Hepatocyte (in vitro differentiated cells): ENCODE results near the gene GLA.

ENCODE experiments used
- EZH2 ChIP-seq: fragments of 200-600 bp; sonication (generic); IDR thresholded peaks from 2 replicates; pipeline ENCODE4 v1.6.1; 2016; ENCODE audit warnings: antibody characterized with exemption, mild to moderate bottlenecking, borderline replicate concordance
- EZH2phosphoT487 ChIP-seq: fragments of 200-600 bp; sonication (generic); IDR thresholded peaks from one replicate; pipeline ENCODE4 v1.6.1; 2018; ENCODE audit warnings: antibody characterized with exemption, mild to moderate bottlenecking, low read depth, moderate library complexity; ENCODE audit not compliant: unreplicated experiment, severe bottlenecking
- TF ChIP-seq, protein P1 (sequence below): fragments of 200-600 bp; sonication (generic); IDR thresholded peaks from 2 replicates; pipeline ENCODE4 v1.5.1; 2016; ENCODE audit warnings: antibody characterized with exemption, mild to moderate bottlenecking; ENCODE audit not compliant: poor library complexity

DNA sequence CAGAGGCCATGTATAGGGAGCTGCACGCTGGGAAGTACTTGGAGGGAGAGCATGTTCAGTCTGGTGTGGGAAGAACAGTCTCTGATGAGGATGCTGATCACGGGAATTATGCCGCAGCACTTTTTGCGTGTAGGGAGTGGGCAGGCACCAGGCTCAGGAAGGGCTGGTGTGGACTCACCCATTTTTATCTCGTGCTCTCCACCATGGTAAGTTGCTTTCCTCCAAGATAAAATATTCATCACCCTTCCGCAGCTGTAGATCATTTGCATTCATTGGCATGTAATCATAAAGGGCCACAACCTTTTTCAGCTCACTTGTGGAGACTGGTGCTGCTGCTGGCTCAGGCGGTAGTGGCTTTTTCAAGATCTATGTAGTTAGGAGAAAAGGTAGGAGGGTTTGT lies 47.3 kb downstream of the GLA start:
- TF ChIP-seq EZH2 (no peak), EZH2phosphoT487 (no peak)
- TF ChIP-seq, protein P1, sequence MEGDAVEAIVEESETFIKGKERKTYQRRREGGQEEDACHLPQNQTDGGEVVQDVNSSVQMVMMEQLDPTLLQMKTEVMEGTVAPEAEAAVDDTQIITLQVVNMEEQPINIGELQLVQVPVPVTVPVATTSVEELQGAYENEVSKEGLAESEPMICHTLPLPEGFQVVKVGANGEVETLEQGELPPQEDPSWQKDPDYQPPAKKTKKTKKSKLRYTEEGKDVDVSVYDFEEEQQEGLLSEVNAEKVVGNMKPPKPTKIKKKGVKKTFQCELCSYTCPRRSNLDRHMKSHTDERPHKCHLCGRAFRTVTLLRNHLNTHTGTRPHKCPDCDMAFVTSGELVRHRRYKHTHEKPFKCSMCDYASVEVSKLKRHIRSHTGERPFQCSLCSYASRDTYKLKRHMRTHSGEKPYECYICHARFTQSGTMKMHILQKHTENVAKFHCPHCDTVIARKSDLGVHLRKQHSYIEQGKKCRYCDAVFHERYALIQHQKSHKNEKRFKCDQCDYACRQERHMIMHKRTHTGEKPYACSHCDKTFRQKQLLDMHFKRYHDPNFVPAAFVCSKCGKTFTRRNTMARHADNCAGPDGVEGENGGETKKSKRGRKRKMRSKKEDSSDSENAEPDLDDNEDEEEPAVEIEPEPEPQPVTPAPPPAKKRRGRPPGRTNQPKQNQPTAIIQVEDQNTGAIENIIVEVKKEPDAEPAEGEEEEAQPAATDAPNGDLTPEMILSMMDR: no peak
